GM19193 (cell line): ENCODE results near the gene AP4E1.

ENCODE experiments used
- POLR2A ChIP-seq: IDR thresholded peaks from 4 replicates; pipeline ENCODE4 v1.6.1; 2011; ENCODE audit not compliant: insufficient read depth, insufficient read length; ENCODE audit errors: extremely low read depth

The AP4E1 gene

GRCh38 chr15:50908209-50909009, at the start of gene AP4E1:
Gene AP4E1, plus strand, starts transcription at chr15:50908683. Its CDS starts 96 bp downstream, at chr15:50908779.
- TF ChIP-seq POLR2A: peak; percentile 74

- no peak for TF ChIP-seq POLR2A
These were observed 47.7 kb upstream of the AP4E1 start for GRCh38 chr15:50860824-50861223.

GRCh38 chr15:50862553-50862952, 45.9 kb upstream of the AP4E1 start:
- no peak for TF ChIP-seq POLR2A

DNA sequence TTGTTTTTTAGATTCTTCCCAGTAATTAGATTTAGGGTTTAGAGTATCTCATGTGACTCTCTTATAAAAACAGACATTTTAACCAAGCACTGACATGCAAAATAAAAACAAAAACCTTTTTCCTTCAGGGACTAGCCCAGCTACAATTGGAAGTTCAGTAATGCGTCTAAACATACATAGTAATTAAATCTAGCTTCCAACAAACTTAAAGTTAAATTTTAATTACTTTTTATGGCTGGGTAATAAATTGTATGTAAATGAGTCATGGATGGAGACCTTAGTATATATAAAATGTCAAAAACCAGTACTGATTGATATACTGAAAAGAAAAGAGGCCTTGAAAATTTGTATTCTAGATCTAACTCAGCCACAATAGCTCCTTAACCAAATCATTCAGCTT, 43.6 kb upstream of the AP4E1 start:
- no peak for TF ChIP-seq POLR2A

DNA sequence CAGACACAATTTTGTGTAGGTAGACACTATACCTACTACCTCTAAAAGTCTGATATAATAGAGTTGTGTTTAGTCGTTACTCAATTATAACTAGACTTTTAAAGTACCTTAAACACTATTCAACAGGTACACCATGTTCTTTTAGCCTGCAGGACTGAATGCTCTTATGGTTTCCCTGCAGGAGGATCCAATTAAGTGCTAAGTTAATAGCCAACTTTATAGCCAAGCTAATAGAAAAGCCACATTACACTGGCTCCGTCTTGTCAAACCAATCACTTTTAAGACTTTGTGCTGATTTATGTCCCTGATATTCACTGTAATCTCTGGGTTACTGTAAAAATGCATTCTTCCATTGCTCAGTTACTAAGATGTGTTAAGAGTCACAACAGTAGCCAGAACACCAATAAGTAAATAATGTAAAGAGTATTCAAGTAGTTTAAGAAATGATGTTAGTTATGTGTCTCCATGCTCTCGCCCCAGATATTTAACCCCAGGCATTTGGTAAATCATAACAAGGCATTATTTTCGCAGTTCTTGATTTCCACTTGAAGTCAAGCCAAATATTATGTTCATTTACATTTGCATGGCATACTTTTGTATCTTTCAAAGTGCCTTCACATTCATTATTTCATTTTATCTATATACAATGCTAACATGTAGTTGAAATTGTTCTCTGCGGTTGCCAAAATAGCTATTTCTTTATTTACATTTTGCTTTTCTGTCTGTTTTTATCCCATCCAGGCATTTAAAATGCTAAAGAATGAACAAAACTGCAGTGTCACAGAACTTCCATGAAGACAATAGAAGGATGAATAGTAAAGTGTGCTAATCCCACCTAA, 42.7 kb upstream of the AP4E1 start:
- TF ChIP-seq POLR2A: no peak

DNA sequence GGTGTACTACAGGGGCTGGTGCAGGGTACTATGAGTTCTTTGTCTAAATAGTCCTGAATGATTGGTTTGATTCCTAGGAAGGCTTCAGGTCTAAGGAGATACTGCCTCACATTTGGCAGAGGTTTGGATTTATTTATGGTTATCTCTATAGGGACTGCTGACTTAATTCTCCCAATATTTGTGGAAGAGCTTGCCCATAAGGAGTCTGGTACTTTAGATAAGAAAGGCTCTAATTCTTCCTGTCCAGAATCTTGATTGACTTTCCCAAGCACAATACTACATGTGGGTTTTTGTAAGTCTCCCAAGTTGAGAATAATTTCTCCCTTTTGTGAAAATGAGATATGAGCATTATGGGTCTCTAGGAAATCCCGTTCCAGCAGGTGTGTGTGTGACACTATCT, 36.7 kb upstream of the AP4E1 start:
- no peak for TF ChIP-seq POLR2A

GRCh38 chr15:50872832-50873426, 35.6 kb upstream of the AP4E1 start:
- TF ChIP-seq POLR2A: no peak

GRCh38 chr15:50873935-50874361, 34.5 kb upstream of the AP4E1 start:
- TF ChIP-seq POLR2A: no peak

DNA sequence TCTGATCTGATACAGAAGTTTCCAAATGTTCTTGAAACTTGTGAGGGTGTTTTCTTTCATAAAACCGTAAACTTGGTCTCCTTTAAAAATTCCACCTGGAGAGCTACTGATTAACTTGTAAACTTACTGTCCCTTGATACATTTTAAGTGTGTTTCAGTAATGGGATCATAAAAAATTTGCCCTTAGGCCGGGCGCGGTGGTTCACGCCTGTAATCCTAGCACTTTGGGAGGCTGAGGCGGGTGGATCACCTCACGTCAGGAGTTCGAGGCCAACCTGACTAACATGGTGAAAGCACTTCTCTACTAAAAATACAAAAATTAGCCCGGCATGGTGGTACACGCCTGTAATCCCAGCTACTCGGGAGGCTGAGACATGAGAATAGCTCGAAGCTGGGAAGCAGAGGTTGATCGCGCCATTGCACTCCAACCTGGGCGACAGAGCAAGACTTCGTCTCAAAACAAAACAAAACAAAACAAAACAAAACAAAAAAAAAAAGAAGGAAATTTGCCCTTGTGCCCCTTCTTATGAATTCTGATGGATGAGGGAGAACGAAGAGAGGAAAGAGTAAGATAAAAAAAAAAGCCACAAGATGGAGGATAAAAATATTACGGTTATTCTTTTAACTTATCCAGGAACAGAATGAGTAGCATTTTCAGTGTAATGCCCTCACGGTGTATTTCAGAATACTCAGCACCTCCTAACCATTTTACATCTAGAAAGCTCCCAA, 32.1 kb upstream of the AP4E1 start:
- TF ChIP-seq POLR2A: no peak

DNA sequence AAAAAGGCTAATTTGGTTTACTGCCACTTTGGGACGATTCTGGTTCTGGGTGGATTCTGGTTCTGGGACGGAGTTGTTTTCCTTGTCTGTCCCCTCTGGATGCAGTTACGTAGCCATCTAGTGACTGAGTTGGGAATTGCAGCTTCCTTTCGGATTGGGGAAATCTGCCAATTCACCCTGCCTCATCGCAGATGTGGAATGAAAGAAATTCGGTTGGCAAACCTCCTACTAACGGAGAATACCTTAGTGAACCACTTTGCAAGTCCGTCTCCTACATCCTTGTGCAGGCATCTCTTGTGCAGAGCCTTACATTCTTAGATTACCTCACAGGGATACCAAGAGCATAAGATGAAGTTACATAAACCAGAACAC, 31.5 kb upstream of the AP4E1 start:
- TF ChIP-seq POLR2A: no peak

DNA sequence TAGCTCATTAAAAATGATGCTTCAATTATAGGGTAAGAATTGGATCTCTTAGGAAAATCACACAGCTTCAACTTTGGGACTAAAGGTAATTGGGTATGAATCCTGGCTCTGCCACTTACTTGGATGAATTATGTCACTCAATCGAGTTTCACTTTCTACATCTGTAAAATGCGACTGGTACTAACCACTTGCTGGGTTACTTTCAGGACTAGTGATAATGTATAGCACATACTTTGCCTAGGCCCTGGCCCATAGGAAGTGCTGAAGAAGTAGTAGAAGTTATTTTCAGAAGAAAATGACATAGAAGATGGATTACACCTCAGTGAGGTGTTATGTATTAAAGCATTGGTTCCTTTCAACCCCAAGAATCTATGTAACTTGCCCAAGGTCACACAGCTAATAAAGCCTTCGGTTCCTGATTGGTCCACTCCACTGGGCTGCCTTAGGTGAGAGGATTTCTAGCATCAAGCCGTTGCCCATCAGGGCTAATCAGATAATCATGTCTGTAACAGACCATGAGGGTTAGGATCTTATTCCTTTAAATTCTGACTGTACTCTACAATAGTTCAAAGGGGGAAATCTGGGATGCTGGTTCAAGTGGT, 29.4 kb upstream of the AP4E1 start:
- TF ChIP-seq POLR2A: no peak

- TF ChIP-seq POLR2A: no peak
These were observed 28.3 kb upstream of the AP4E1 start for GRCh38 chr15:50880206-50880605.

DNA sequence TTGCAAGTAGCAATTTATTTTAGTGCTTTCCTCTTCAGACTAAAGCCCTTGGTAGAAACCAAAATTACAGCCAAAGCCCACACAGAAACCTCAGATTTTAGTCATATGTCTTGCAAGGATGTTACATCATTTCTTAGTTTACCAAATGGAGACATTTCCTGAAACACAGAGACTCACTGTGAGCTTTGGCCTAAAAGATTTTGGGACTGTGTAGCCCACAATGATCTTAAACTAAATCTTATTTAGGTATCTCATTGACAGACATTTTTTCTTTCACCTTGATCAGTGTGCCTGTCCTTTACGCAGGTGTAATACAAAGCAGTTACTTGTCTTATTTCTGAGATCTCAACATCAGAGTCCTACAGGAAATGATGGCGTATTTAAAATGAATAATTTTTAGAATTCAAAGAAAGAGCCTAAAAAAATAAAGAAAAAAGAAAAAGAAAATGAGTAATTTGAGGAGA, 27.8 kb upstream of the AP4E1 start:
- TF ChIP-seq POLR2A: no peak
